GM21423 (cell line): Measurements from ENCODE around the gene ARHGAP35.

ENCODE experiments used
- ATAC-seq: cut with Tn5 transposase; IDR thresholded peaks from one replicate; pipeline ENCODE4 v1.9.1; 2021; ENCODE audit warnings: mild to moderate bottlenecking, moderate library complexity; ENCODE audit not compliant: unreplicated experiment

The ARHGAP35 gene

GRCh38 chr19:46901701-46902401 lies 41.1 kb downstream of the ARHGAP35 start:
- no peak for ATAC-seq

- no peak for ATAC-seq
Observed at GRCh38 chr19:46902402-46902766, 41.6 kb downstream of the ARHGAP35 start.

DNA sequence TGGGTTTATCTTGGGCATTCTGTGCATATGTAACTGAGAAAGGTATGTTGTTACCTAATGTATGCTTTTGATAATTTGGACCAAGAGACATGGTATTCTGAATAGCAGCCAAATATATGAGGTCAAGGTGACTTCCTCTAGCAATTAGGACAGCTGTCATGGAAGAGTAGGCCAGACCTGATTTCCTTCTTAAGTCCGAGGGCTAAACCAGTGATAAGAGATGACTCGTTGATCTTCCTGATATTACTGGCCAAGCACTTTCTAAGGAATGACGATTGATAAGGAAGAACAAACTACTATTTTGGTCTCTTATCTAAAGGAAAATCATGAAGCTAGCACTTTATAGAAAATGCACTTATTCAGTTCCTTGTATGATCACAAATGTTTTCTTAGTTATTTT lies 42.7 kb downstream of the ARHGAP35 start:
- no peak for ATAC-seq

- ATAC-seq = no peak
Observed at GRCh38 chr19:46904114-46905060, 43.6 kb downstream of the ARHGAP35 start.

DNA sequence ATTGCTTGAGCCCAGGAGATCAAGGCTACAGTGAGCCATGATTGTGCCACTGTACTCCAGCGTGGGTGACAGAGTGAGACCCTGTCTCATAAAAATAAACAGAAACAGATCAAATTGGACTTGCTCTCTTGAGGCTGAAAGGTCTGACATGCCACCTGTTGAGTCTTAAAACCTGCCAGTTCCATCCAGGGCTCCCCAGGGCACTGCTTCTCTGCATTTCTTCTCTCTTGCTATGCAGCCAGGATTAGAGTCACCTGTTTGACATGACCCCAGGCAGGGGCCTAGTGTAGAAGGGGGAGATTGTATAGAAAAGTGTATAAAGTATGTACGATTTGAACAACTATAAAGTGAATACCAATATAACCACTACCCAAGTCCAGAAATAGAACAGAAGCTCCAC lies 45.4 kb downstream of the ARHGAP35 start:
- ATAC-seq = no peak

GRCh38 chr19:46907880-46908279 lies 47.1 kb downstream of the ARHGAP35 start:
- ATAC-seq = no peak

- no peak for ATAC-seq
Observed at GRCh38 chr19:46909356-46909755, 48.6 kb downstream of the ARHGAP35 start.
